GM13976 (cell line): Measurements from ENCODE around the gene CAD.
"Not testable (repeated sequence)": the region's sequence is repeated elsewhere in the genome, so short reads cannot be mapped to it uniquely, and the experiment has no call there.

Source experiments
- DNase-seq: peaks from one replicate; pipeline ENCODE4 v3.0.0; 2012; ENCODE audit warnings: low spot score
- CTCF ChIP-seq: IDR thresholded peaks from 2 replicates; pipeline ENCODE4 v1.5.1; 2012; ENCODE audit warnings: borderline replicate concordance, mild to moderate bottlenecking; ENCODE audit not compliant: insufficient read depth; ENCODE audit errors: extremely low read depth, missing control alignments, control extremely low read depth
- in situ Hi-C: fragments of 300-500 bp; cut with MboI; formaldehyde crosslinking; loops from one replicate; pipeline ENCODE4 v1.12.0; 2022; ENCODE audit warnings: low sequenced_read_pairs, mixed read lengths, inconsistent platforms; ENCODE audit not compliant: unreplicated experiment

Gene CAD

GRCh38 chr2:27217173-27218121 lies at the start of gene CAD:
CAD (plus strand) TSS chr2:27217369; CDS start chr2:27217552, 183 bp downstream.
- in situ Hi-C loops = no loop called here
- DNase-seq = peak; percentile 95
- peak; percentile 15 for TF ChIP-seq CTCF

GRCh38 chr2:27170581-27171337 lies 46.4 kb upstream of the CAD start:
- no peak for TF ChIP-seq CTCF
- in situ Hi-C loops = no loop called here
- no peak for DNase-seq

GRCh38 chr2:27171351-27171848 lies 45.8 kb upstream of the CAD start:
- no peak for DNase-seq
- in situ Hi-C loops = no loop called here
- no peak for TF ChIP-seq CTCF

GRCh38 chr2:27174638-27175037 lies 42.5 kb upstream of the CAD start:
- no peak for TF ChIP-seq CTCF
- DNase-seq = no peak
- in situ Hi-C loops = loop anchor here (25.0 kb wide), 1 partner anchor 212 kb away; the partner anchor contains the start of gene MAPRE3

- in situ Hi-C loops = loop anchor here (25.0 kb wide), 1 partner anchor 213 kb away; the partner anchor contains the start of gene MAPRE3
- no peak for DNase-seq
- TF ChIP-seq CTCF = no peak
These were observed 41.8 kb upstream of the CAD start for GRCh38 chr2:27175330-27175729.

- DNase-seq = not testable (repeated sequence)
- in situ Hi-C loops = loop anchor here (25.0 kb wide), 1 partner anchor 213 kb away; the partner anchor contains the start of gene MAPRE3
These were observed 41.4 kb upstream of the CAD start for GRCh38 chr2:27175781-27176180.
